Stimulated activated naive CD8-positive, alpha-beta T cell treated with anti-CD3 and anti-CD28 coated beads, Interleukin-15, Interleukin-2, amounts not matched to agents 100 U/mL and 50 U/mL, for 24 hours (primary cell): ENCODE measurements around the gene P2RX1.
"Not testable (repeated sequence)": the region's sequence is repeated elsewhere in the genome, so short reads cannot be mapped to it uniquely, and the experiment has no call there.

Source experiments
- ATAC-seq: fragments of 150-1000 bp; cut with Tn5 transposase; one replicate; pipeline ENCODE4 v1.10.0; 2021
- DNase-seq: peaks from one replicate; pipeline ENCODE4 v3.0.0; 2021

The P2RX1 gene

DNA sequence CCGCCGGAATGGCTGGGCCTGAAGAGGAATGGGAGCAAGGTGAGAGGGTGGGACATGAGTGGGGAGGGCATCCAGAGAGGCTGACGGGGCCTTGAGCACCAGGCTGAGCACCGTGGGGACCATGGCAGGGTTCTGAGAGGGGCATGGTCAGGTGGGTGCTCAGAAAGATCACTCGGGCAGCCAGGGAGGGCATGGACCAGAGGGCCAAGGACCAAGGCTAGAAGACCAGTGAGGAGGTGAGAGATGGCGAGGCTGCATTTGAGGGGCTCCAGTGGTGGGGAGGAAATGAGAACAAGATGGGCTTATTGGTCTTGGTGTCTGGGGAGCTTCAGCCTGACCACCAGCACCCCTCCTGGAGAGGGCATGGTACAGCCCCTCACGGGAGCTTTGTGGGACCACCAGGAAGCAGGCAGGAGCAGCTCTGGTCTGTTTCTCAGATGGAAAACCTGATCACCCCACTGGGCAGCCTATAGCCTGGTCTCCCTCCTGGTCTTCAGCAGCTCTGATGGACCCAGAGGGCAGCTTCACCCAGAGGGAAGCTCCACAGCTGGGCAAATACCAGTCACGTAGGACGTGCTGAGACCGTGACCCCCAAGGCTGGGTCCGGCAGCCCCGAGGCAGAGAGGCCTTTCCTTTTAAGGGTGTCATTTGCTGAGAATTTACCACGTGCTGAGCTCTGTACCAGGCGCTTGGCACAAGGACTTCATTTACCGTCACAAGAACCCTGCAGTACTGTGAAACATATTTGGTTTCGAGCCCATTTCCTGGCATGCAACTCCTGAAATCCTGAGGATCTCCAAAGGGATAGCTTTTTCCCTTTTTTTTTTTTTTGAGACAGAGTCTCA is 58.8 kb downstream of the P2RX1 start:
- no peak for DNase-seq
- ATAC-seq: no peak

DNA sequence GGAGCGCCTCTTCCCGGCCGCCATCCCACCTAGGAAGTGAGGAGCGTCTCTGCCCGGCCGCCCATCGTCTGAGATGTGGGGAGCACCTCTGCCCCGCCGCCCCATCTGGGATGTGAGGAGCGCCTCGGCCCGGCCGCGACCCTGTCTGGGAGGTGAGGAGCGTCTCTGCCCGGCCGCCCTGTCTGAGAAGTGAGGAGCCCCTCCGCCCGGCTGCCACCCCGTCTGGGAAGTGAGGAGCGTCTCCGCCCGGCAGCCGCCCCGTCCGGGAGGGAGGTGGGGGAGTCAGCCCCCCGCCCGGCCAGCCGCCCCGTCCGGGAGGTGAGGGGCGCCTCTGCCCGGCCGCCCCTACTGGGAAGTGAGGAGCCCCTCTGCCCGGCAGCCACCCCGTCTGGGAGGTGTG is 62.1 kb downstream of the P2RX1 start:
- ATAC-seq, DNase-seq: not testable (repeated sequence)

DNA sequence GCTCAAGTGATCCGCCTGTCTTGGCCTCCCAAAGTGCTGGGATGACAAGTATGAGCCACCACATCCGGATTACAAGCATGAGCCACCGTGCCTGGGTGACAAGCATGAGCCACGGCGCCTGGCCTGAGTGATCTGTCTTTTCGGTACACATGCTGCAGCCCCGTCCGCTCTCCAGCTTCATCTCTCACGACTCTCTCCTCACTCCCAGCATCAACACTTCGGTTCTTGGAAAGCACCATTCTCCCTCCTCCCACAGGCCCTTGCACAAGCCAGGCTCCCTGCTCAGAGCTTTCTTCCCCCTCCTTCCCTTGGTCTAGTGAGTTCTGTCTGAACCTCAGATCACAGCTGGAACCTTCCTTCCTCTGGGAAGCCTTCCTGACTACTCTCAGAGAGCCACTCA is 63.7 kb downstream of the P2RX1 start:
- DNase-seq: no peak
- ATAC-seq: no peak

DNA sequence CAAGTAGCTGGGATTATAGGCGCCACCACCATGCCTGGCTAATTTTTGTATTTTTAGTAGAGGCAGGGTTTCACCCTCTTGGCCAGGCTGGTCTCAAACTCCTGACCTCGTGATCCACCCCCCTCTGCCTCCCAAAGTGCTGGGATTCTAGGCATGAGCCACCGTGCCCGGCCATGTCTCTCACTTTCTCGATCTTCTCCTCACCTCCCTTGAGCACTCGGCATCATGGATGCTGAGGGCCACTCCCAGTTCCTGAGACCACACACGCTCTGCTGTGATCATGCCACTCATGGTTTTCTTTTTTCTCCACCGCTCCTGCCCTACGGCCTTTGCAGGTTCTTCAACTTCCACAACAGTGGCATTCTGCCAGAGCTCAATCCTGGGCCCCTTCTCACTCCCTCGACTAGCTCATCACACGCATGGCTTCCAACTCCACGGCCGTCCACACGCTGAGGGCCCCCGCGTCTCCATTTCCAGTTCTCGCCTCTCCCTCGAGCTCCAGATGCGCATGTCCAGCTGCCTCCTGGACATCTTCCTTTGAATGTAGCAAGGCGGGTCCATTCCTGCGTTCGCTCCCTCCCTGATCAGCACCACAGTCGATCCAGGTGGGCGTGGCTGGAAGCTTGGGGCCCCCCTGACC is 64.7 kb downstream of the P2RX1 start:
- DNase-seq (no peak), ATAC-seq (no peak)

DNA sequence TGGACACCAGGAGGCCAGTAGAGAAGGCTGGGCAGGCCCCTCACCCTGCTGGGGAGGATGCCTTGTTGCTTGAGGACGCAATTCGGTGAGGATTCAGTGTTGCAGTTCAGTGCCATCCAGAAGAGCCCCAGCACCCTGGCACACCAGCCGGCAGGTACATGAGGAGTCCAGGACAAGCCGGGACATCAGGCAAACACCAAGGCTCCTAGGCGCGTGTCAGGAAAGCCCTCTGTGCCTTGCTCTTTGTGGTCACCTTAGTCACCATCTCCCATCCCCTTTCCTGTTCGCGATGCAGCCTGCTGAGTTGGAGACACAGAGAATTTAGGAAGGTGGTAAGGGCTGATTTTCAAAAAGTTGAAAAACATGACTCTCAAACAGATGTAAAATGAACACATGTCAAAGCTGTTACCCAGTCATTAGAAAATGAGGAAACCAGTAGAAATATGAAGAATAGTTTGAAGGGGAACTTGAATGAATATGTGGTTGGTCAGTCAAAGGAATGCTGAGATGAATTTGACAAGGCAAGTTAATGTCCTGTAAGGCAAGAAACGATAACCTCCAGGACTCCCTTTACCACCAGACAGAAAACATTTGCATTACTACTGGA is 67.9 kb downstream of the P2RX1 start:
- DNase-seq (no peak), ATAC-seq (no peak)

DNA sequence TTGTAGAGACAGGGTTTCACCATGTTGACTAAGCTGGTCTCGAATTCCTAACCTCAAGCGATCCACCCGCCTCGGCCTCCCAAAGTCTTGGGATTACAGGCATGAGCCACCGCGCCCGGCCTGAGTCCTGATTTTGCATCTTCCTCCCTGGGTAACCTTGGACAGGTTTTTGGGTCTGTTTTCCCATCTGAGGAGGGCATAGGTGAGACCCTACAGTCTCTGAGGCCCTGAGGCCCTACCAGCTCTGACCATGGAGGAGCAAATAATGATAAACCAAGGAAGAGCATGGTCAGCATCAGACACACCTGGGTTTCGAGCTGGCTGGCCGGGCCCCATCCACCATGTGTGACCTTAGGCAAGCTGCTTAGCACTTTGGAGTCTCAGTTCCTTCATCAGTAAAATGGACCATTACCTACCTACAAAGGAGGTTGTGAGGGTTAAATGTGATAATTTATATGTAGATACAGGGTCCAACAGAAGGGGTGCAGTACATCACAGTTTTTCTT is 69.0 kb downstream of the P2RX1 start:
- DNase-seq (no peak), ATAC-seq (no peak)
